Dermis microvascular lymphatic vessel endothelial cell (primary cell): ENCODE measurements around the gene ZP3. TPM values are rescaled to one million over a fixed set of nuclear protein-coding genes. Genes with fewer than 3 reads are reported as not detected.
"Not testable (repeated sequence)": the region's sequence is repeated elsewhere in the genome, so short reads cannot be mapped to it uniquely, and the experiment has no call there.

Experiments
- DNase-seq, 2 donors: peaks; one replicate each; pipeline versions ENCODE4 v3.0.0 to v3.0.0-alpha.2; 2010; ENCODE audit warnings: low read depth in 2 of 2
- total RNA-seq: library from RNA; depleted of rRNA; stranded (reverse); fragments of >200 nt; gene quantifications from 2 replicates; pipeline ENCODE4 v1.2.1, GENCODE V29; 2014

ZP3 gene
- total RNA-seq, 1 donor from 2014 or later, result 1.7 TPM

GRCh38 chr7:76483081-76483480 is 58.3 kb downstream of the ZP3 start:
- DNase-seq, result not testable (repeated sequence)

DNA sequence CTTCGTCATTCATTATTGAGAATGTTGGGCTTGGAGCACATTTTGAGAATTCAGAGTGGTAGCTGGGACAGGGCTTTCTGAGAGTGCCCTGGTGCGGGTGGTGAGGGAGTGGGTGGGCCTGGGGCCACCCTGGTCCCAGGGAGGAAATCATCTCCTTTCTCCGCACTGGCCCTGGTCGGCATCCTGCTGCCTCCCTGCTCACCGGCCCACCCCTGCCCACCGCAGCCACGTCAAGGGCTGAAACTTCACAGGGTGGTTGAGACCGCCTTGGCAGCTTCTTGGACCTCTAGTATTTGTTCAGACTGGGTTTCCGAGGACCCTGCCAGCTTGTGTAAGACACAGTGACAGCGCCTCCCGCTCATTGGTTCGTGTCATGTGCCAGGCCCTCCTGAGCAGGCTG is 59.7 kb downstream of the ZP3 start:
- DNase-seq, result not testable (repeated sequence)

DNA sequence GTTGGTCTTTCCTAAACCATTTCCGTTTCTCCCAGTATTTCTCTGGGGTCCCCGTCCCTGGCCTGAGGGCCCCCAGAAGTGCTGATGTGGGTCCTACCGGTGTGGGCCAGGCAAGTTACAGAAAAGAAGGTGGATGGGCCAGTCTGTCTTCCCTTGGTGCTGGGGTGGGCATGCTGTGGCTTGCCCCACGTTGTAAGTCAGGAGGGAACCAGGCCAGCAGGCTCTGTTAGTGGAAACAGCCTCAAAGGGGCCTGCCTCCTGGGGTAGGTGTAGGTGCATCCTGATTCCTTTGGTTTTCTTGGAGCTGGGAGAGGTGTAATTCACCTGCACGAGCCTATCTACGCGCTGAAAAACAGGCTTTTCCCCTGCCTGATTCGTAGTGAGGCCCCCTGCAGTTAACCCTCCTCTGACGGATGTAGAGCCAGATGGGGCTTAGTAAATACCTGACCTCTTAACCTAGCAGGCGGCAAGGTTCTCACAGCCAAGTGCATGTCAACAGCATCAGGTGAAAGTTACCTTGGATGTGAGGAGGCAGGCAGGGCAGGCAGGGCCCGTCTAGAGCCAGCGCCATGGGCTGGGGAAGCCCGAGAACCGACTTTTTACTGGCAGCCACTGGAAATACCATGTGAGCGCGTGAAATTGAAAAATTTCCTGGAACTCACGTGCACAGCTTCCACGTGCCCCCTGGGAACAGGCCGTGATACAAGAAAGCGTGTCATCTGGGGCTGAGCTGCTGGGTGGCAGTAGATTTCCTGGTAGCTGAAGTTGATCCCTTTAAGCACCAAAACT is 61.3 kb downstream of the ZP3 start:
- DNase-seq, result not testable (repeated sequence)

- not testable (repeated sequence) for DNase-seq
These were observed 61.9 kb downstream of the ZP3 start for GRCh38 chr7:76486618-76487017.

GRCh38 chr7:76487969-76488368 is 63.2 kb downstream of the ZP3 start:
- DNase-seq, result not testable (repeated sequence)

Other genes starting within 250 kb of the ZP3 start
- 1.3 and 3.3 TPM in 2 replicates for gene SRRM3, start 223.1 kb upstream of the ZP3 start, total RNA-seq
- 72.3 and 134 TPM in 2 replicates for gene HSPB1, start 122.3 kb upstream of the ZP3 start, total RNA-seq
- gene YWHAG, start 66.0 kb upstream of the ZP3 start, total RNA-seq, result 84.6 and 122 TPM in 2 replicates
- 0.51 and 0.63 TPM in 2 replicates for gene SSC4D, start 15.3 kb upstream of the ZP3 start, total RNA-seq
- 4.1 and 4.9 TPM in 2 replicates for gene DTX2, start 36.8 kb downstream of the ZP3 start, total RNA-seq
- 0.13 and 0.38 TPM in 2 replicates for gene UPK3B, start 85.6 kb downstream of the ZP3 start, total RNA-seq
- 0.13 TPM in 1 of 2 replicates, not detected in the other for gene SPDYE16, start 118.3 kb downstream of the ZP3 start, total RNA-seq
- gene POMZP3, start 202.3 kb downstream of the ZP3 start, total RNA-seq, result 1.0 and 2.6 TPM in 2 replicates